Left lung (tissue), 10 donors: ENCODE measurements around the gene PCDHGA2. TPM values are rescaled to one million over a fixed set of nuclear protein-coding genes. Genes with fewer than 3 reads are reported as not detected.
"Not testable (repeated sequence)": the region's sequence is repeated elsewhere in the genome, so short reads cannot be mapped to it uniquely, and the experiment has no call there.

ENCODE experiments used
- ATAC-seq: fragments of 200-7000 bp; cut with Tn5 transposase; one replicate; pipeline ENCODE4 v1.9.1; 2020; ENCODE audit warnings: moderate library complexity
- DNase-seq, 4 donors: peaks; one replicate each; pipeline ENCODE4 v3.0.0-alpha.2; 2013 to 2020
- H3K27ac ChIP-seq, 2 donors: fragments of 200-600 bp; sonication (generic) in 1 of 2; one replicate each; pipeline versions ENCODE4 v1.5.0 to v1.8.0; 2020 to 2021
- H3K27me3 ChIP-seq, 2 donors: fragments of 200-600 bp; sonication (generic) in 1 of 2; one replicate each; pipeline versions ENCODE4 v1.5.0 to v1.8.0; 2020 to 2021
- H3K36me3 ChIP-seq, 2 donors: fragments of 200-600 bp; sonication (generic) in 1 of 2; one replicate each; pipeline versions ENCODE4 v1.5.0 to v1.8.0; 2020 to 2021
- H3K4me1 ChIP-seq, 2 donors: fragments of 200-600 bp; one replicate each; pipeline ENCODE4 v1.8.0; 2021
- H3K4me3 ChIP-seq, 2 donors: fragments of 200-600 bp; sonication (generic) in 1 of 2; one replicate each; pipeline versions ENCODE4 v1.5.0 to v1.8.0; 2020 to 2021; ENCODE audit warnings: mild to moderate bottlenecking in 1 of 2
- H3K9me3 ChIP-seq, 2 donors: fragments of 200-600 bp; sonication (generic) in 1 of 2; one replicate each; pipeline versions ENCODE4 v1.5.0 to v1.8.0; 2020 to 2021
- intact Hi-C, 2 donors: fragments of 100-400 bp; cut with DNase I; formaldehyde crosslinking; loops; one replicate each; pipeline versions ENCODE4 v1.11.2 to v1.14.2; 2022
- polyA plus RNA-seq, 6 donors: library from polyadenylated mRNA; unstranded; fragments of 120-200 nt; gene quantifications; one replicate each; pipeline ENCODE4 v1.2.1, GENCODE V29; 2013; ENCODE audit not compliant: insufficient read length in 6 of 6
- total RNA-seq, 2 donors: library from RNA; stranded (reverse); fragmentation: NEBNext Ultra II Directional; extraction: Animal tissue kit (Norgen Biotek cat#: 25700); gene quantifications; one replicate each; pipeline ENCODE4 v1.2.1, GENCODE V29; 2021
- TF ChIP-seq, protein P1 (sequence below), 2 donors: fragments of 200-600 bp; sonication (generic) in 1 of 2; IDR thresholded peaks; one replicate each; pipeline versions ENCODE4 v1.5.0 to v1.8.0; 2021; ENCODE audit warnings: antibody characterized with exemption in 2 of 2
- donor health status: DM: no; HTN: yes; CAD: no.
- donor health status: DM: no; HTN: no; CAD: no.

PCDHGA2 gene
- total and polyA plus RNA-seq, 8 donors = 2.0 to 7.1 (median 5.3) TPM

DNA sequence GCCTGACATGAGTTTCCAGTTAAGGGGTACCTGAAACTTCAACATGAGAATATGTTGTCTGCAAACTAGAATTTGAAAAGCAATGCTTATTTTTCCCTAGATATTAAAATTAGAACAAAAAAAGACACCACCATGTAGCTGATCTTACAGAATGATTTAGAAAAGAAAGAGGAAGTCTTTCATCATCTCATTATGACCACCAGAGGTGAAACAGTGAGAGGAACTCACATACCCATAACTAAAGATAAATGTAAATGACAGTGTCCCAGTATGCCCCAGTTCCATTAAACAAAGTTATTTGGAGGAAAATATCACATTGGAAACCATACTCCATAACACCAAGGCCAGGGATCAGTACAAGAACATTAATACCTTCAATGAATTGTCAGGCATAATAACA lies 24.8 kb upstream of the PCDHGA2 start:
- ATAC-seq (no peak), DNase-seq (no peak)
- Histone ChIP-seq H3K27ac (no peak overlapping the region), H3K9me3 (peaks cover 5 to 100% of the 10 kb centered on the region in 2 donors), H3K36me3 (peaks cover 0 to 60% of the 10 kb centered on the region in 2 donors), H3K27me3 (no peaks in the 10 kb centered on the region), H3K4me3 (no peak overlapping the region), H3K4me1 (no peaks in the 10 kb centered on the region)
- intact Hi-C loops = no loop called here
- TF ChIP-seq, protein P1, sequence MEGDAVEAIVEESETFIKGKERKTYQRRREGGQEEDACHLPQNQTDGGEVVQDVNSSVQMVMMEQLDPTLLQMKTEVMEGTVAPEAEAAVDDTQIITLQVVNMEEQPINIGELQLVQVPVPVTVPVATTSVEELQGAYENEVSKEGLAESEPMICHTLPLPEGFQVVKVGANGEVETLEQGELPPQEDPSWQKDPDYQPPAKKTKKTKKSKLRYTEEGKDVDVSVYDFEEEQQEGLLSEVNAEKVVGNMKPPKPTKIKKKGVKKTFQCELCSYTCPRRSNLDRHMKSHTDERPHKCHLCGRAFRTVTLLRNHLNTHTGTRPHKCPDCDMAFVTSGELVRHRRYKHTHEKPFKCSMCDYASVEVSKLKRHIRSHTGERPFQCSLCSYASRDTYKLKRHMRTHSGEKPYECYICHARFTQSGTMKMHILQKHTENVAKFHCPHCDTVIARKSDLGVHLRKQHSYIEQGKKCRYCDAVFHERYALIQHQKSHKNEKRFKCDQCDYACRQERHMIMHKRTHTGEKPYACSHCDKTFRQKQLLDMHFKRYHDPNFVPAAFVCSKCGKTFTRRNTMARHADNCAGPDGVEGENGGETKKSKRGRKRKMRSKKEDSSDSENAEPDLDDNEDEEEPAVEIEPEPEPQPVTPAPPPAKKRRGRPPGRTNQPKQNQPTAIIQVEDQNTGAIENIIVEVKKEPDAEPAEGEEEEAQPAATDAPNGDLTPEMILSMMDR (IDR thresholded peaks at IDR 0.05) = no peak

DNA sequence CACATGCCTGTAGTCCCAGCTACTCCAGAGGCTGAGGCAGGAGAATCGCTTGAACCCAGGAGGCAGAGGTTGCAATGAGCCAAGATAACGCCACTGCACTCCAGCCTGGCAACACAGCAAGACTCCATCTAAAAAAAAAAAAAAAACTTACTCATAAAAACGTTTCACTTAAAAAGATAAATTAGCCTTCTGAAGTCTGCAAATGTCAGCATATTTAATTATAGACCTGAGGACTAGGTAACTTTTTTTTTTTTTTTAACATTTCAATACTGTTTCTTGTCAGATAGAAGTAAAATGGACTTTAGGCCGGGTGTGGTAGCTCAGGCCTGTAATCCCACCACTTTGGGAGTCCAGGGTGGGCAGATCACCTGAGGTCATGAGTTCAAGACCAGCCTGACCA lies 21.6 kb upstream of the PCDHGA2 start:
- H3K4me1 ChIP-seq = peaks cover 0 to 12% of the 10 kb centered on the region in 2 donors
- H3K27me3 ChIP-seq, H3K4me3 ChIP-seq, DNase-seq, ATAC-seq, H3K27ac ChIP-seq, intact Hi-C loops: not testable (repeated sequence)
- peaks cover 0 to 72% of the 10 kb centered on the region in 2 donors for H3K36me3 ChIP-seq
- H3K9me3 ChIP-seq = peaks cover 6 to 97% of the 10 kb centered on the region in 2 donors

DNA sequence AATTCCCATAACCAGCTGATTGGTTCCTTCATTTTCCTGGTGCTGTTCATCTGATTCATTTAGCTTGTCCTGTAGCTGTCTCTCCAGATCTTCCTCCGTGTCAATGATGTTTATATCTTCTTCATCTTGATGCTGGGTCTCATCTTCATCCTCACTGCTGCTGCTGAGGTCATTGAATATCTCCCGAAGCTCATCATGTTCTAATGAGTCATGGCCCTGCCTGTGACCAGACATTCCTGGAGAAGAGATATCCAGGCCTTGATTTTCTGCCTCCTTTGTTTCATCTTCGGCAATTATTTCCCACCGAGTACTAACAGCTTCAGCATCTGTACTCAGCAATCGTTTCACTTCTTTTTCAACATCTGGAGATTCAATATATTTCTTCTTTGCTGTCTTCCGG lies 19.4 kb upstream of the PCDHGA2 start:
- TF ChIP-seq, protein P1 (IDR thresholded peaks at IDR 0.05) = no peak
- Histone ChIP-seq H3K4me1 (peaks cover 0 to 12% of the 10 kb centered on the region in 2 donors), H3K36me3 (peaks cover 0 to 55% of the 10 kb centered on the region in 2 donors), H3K27me3 (no peaks in the 10 kb centered on the region), H3K4me3 (no peak overlapping the region), H3K9me3 (peaks cover 6 to 97% of the 10 kb centered on the region in 2 donors), H3K27ac (no peak overlapping the region)
- intact Hi-C loops = no loop called here
- no peak for DNase-seq
- ATAC-seq = no peak

DNA sequence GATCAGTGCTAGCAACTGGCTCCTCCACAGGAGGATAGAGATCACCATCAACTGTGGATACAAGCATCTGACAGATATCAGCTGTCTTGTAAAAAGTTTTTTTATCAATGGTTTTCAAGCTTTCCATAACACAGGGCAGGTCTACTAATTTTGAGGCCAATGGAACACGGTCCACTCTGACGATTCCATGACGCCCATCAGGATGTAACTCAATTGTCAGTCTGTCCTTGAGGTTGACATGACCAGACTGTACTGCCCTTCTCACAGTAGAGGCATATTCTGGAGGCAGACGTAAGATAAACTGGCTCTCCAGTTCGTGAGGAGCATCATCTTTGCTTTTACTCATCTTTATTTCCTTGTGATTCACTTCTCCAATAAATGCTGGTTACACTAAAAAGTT lies 18.9 kb upstream of the PCDHGA2 start:
- intact Hi-C loops = no loop called here
- peak overlapping the region in 1 of 2 donors; percentile 98 for H3K27ac ChIP-seq
- peaks cover 6 to 96% of the 10 kb centered on the region in 2 donors for H3K9me3 ChIP-seq

DNA sequence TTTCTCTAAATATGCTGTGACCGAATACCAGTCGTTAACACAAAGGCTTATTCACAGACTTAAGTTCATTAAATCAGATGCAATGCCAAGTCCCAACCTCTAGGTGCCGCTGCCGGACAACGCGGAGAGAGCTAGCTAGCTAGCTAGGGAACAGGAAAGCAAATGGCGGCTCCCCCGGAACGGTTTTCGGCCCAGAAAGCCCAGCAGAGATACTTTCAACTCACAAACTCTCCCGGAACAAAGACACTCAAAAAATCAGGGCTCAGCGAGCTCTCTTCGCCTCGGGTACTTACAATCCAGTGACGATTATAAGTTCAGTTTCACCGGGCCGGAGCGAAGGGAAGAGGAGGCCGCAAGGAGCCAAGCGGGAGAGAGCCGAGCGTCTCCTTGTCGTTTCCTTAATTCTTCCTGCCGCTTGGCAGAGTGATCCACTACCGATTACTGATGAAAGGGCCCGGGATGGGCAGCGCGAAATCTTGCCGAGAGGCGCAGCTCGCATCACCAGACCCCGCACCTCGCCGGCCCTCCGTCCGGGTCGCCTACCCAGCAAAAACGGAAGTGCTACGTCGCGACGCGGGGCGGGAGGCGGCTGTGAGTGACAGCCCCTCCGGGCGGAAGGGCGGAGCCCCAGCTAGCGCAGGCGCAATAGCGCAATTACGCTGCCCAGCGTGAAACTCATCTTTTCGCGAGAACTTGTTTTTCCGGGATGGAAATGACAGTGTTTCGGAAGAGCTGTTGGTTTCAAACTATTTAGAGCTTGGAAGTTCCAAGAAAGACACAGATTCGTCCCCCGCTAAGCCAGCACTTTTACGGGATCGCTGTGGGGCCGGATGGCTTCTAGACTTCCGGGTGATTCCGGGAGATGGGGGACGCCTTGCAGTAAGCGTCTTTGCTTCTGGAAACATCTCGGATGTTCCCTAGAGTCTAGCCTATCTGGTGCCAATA lies 18.1 kb upstream of the PCDHGA2 start, which contains the start of gene TAF7:
TSS of gene TAF7 (minus strand) at position 560 of the 945 bp plus-strand sequence. CDS start 740 bp downstream, outside the sequence.
- Histone ChIP-seq H3K4me3 (peak within 1 kb of the TSS; percentile 51 to 74), H3K9me3 (peaks cover 6 to 89% of the 10 kb centered on the region in 2 donors), H3K4me1 (peaks cover 0 to 12% of the 10 kb centered on the region in 2 donors), H3K27ac (peak within 1 kb of the TSS; percentile 91 to 98), H3K27me3 (no peaks in the 10 kb centered on the region), H3K36me3 (peaks cover 0 to 44% of the 10 kb centered on the region in 2 donors)
- DNase-seq (peak; percentile 93 to 97 (median 96)), ATAC-seq (peak; percentile 99)
- intact Hi-C loops = no loop called here
- TF ChIP-seq, protein P1 (IDR thresholded peaks at IDR 0.05) = peak; percentile 58 to 70

More for the DNA sequence above, 18.9 kb upstream of the PCDHGA2 start:
- Histone ChIP-seq H3K4me1 (peaks cover 0 to 12% of the 10 kb centered on the region in 2 donors), H3K27me3 (no peaks in the 10 kb centered on the region), H3K4me3 (peak overlapping the region; percentile 51 to 74), H3K36me3 (peaks cover 0 to 51% of the 10 kb centered on the region in 2 donors)
- TF ChIP-seq, protein P1 (IDR thresholded peaks at IDR 0.05) = no peak
- no peak for DNase-seq
- ATAC-seq = no peak
